NCI-H1694 (cell line): ENCODE measurements around the gene HAPSTR1.
"Not testable (repeated sequence)": the region's sequence is repeated elsewhere in the genome, so short reads cannot be mapped to it uniquely, and the experiment has no call there.

Source experiments
- DNase-seq: peaks from one replicate; lab custom pipeline; 2025; lab: John Stamatoyannopoulos, UW

The HAPSTR1 gene

GRCh38 chr16:9090960-9091866, at the start of gene HAPSTR1:
Gene HAPSTR1 (plus strand): TSS chr16:9091644. CDS start chr16:9092045, 401 bp downstream.
- DNase-seq = peak; percentile 98

- no peak for DNase-seq
Measured at GRCh38 chr16:9042533-9042932, 48.9 kb upstream of the HAPSTR1 start.

GRCh38 chr16:9042964-9043680, 48.3 kb upstream of the HAPSTR1 start:
- DNase-seq = no peak

GRCh38 chr16:9045562-9045961, 45.9 kb upstream of the HAPSTR1 start:
- not testable (repeated sequence) for DNase-seq

- DNase-seq = no peak
Measured at GRCh38 chr16:9046667-9047055, 44.8 kb upstream of the HAPSTR1 start.

- no peak for DNase-seq
Measured at GRCh38 chr16:9047689-9048301, 43.6 kb upstream of the HAPSTR1 start.

GRCh38 chr16:9048302-9048700, 43.1 kb upstream of the HAPSTR1 start:
- no peak for DNase-seq

- no peak for DNase-seq
Measured at GRCh38 chr16:9049241-9049640, 42.2 kb upstream of the HAPSTR1 start.

- no peak for DNase-seq
Measured at GRCh38 chr16:9050102-9050830, 41.2 kb upstream of the HAPSTR1 start.

GRCh38 chr16:9053006-9053601, 38.3 kb upstream of the HAPSTR1 start:
- DNase-seq = no peak

GRCh38 chr16:9054460-9054859, 37.0 kb upstream of the HAPSTR1 start:
- no peak for DNase-seq

- DNase-seq = no peak
Measured at GRCh38 chr16:9055115-9055514, 36.3 kb upstream of the HAPSTR1 start.

GRCh38 chr16:9055661-9056060, 35.8 kb upstream of the HAPSTR1 start:
- no peak for DNase-seq

- DNase-seq = no peak
Measured at GRCh38 chr16:9056061-9056460, 35.4 kb upstream of the HAPSTR1 start.

GRCh38 chr16:9058211-9058610, 33.2 kb upstream of the HAPSTR1 start:
- no peak for DNase-seq

GRCh38 chr16:9060225-9060624, 31.2 kb upstream of the HAPSTR1 start:
- DNase-seq = no peak

GRCh38 chr16:9061358-9061813, 30.1 kb upstream of the HAPSTR1 start:
- no peak for DNase-seq

- DNase-seq = no peak
Measured at GRCh38 chr16:9062301-9062700, 29.1 kb upstream of the HAPSTR1 start.

- no peak for DNase-seq
Measured at GRCh38 chr16:9065077-9065476, 26.4 kb upstream of the HAPSTR1 start.

GRCh38 chr16:9068886-9069285, 22.6 kb upstream of the HAPSTR1 start:
- DNase-seq = no peak

GRCh38 chr16:9070254-9070653, 21.2 kb upstream of the HAPSTR1 start:
- DNase-seq = no peak

- DNase-seq = no peak
Measured at GRCh38 chr16:9071377-9071776, 20.1 kb upstream of the HAPSTR1 start.
